ENCODE data around the gene LATS1. TPM values are rescaled to one million over a fixed set of nuclear protein-coding genes. Genes with fewer than 3 reads are reported as not detected.
A peak's percentile ranks its signal among the peaks of the same experiment; 100 is the strongest.

LATS1 gene
- total and polyA plus RNA-seq, 10 of the 15 experiments (the other 5 are each of a cell fraction or from before 2014, with no cell fraction given), result 2.1 to 15.6 (median 11.0) TPM

GRCh38 chr6:149766156-149766769 lies 48.4 kb upstream of the LATS1 start:
- intact Hi-C loops (cut with micrococcal nuclease; ENCODE audit: unreplicated experiment), result no loop called here
- CTCF ChIA-PET, result interaction anchor here (1.0 kb wide), 1 partner anchor 22 kb away, joined by 3 read pairs; no protein-coding TSS in a partner anchor
- no peak for FAIRE-seq
- Histone ChIP-seq H3K36me3 (ENCODE audit: control insufficient read depth in 2 of 2, insufficient read depth in 2 of 2, low read length in 1 of 2) (no peaks in the 10 kb centered on the region), H4K20me1 (ENCODE audit: control insufficient read depth, insufficient read depth) (no peaks in the 10 kb centered on the region), H3K4me2 (ENCODE audit: control insufficient read depth, insufficient read depth) (no peak overlapping the region), H3K27me3 (replicated peaks in 1 of 2; ENCODE audit: control insufficient read depth in 2 of 2, insufficient read depth in 2 of 2, low read length in 1 of 2) (no peaks in the 10 kb centered on the region), H3K9ac (ENCODE audit: control insufficient read depth, insufficient read depth, low read length) (no peak overlapping the region), H3K4me3 (no peak overlapping the region), H2AFZ (ENCODE audit: control insufficient read depth, low read depth, low read length) (no peak overlapping the region), H3K4me1 (ENCODE audit: control insufficient read depth, insufficient read depth, low read length) (peaks cover 9% of the 10 kb centered on the region), H3K27ac (ENCODE audit: control insufficient read depth, insufficient read depth) (no peak overlapping the region), H3K79me2 (ENCODE audit: control insufficient read depth, insufficient read depth, low read length) (peaks cover 9% of the 10 kb centered on the region), H3K9me3 (replicated peaks; ENCODE audit: control insufficient read depth, insufficient read depth, low read length) (peaks cover 4% of the 10 kb centered on the region)
- SMC1A ChIA-PET (ENCODE audit: uncharacterized antibody, unreplicated experiment), result interaction anchor here (0.6 kb wide), 1 partner anchor 9 kb away, joined by 3 read pairs; no protein-coding TSS in a partner anchor
- ATAC-seq, result no peak
- in situ Hi-C loops (cut with MboI), result no loop called here
- POLR2A ChIA-PET, result no interaction called here
- TF ChIP-seq ATF7 (IDR thresholded peaks at IDR 0.05; ENCODE audit: low read depth), result no peak
- WGBS (ENCODE audit: insufficient coverage, insufficient replicate concordance, low lambda C conversion rate, missing lambda C conversion rate), result 64% methylated on average over 3 of the region's 3 CpGs
- RAD21 ChIA-PET (ENCODE audit: unreplicated experiment), result no interaction called here
- no peak for DNase-seq (ENCODE audit: low read depth, low spot score)
- TSS peak; percentile 45 for BruUV-seq (replicated peaks)

- no peak for ATAC-seq
- SMC1A ChIA-PET (ENCODE audit: uncharacterized antibody, unreplicated experiment), result interaction anchor here (1.1 to 1.5 kb wide), 3 partner anchors 8 to 332 kb away, joined by 3 to 5 read pairs (median 3); no protein-coding TSS in a partner anchor
- Histone ChIP-seq H3K27ac (ENCODE audit: control insufficient read depth, insufficient read depth) (no peak overlapping the region), H3K36me3 (ENCODE audit: control insufficient read depth in 2 of 2, insufficient read depth in 2 of 2, low read length in 1 of 2) (no peaks in the 10 kb centered on the region), H3K4me3 (no peak overlapping the region), H3K9ac (ENCODE audit: control insufficient read depth, insufficient read depth, low read length) (no peak overlapping the region), H3K79me2 (ENCODE audit: control insufficient read depth, insufficient read depth, low read length) (peaks cover 9% of the 10 kb centered on the region), H4K20me1 (ENCODE audit: control insufficient read depth, insufficient read depth) (no peaks in the 10 kb centered on the region), H3K4me1 (ENCODE audit: control insufficient read depth, insufficient read depth, low read length) (peaks cover 15% of the 10 kb centered on the region), H2AFZ (ENCODE audit: control insufficient read depth, low read depth, low read length) (no peak overlapping the region), H3K27me3 (replicated peaks in 1 of 2; ENCODE audit: control insufficient read depth in 2 of 2, insufficient read depth in 2 of 2, low read length in 1 of 2) (no peaks in the 10 kb centered on the region), H3K9me3 (replicated peaks; ENCODE audit: control insufficient read depth, insufficient read depth, low read length) (peaks cover 4% of the 10 kb centered on the region), H3K4me2 (ENCODE audit: control insufficient read depth, insufficient read depth) (no peak overlapping the region)
- RAD21 ChIA-PET (ENCODE audit: unreplicated experiment), result interaction anchor here (0.7 to 1.2 kb wide), 2 partner anchors 11 to 14 kb away, joined by 3 to 5 read pairs; partner anchors contain the start of gene PCMT1
- CTCF ChIA-PET, result interaction anchor here (1.0 to 1.6 kb wide), 6 partner anchors 9 to 654 kb away, joined by 3 to 5 read pairs (median 4); partner anchors contain the start of gene PCMT1
- TSS peak; percentile 43 for BruUV-seq (replicated peaks)
- POLR2A ChIA-PET, result interaction anchor here (0.5 to 1.4 kb wide), 3 partner anchors 10 to 46 kb away, joined by 3 to 4 read pairs (median 3); partner anchors contain the start of gene LATS1
- no peak for FAIRE-seq
- TF ChIP-seq KDM1A (IDR thresholded peaks at IDR 0.05; ENCODE audit: borderline replicate concordance), result no peak
- in situ Hi-C loops (cut with MboI) (no loop called here), intact Hi-C loops (cut with micrococcal nuclease; ENCODE audit: unreplicated experiment) (no loop called here)
- no peak for DNase-seq (ENCODE audit: low read depth, low spot score)
Observed at GRCh38 chr6:149763866-149764265, 46.0 kb upstream of the LATS1 start.

All from GM12878 (cell line).